Calu3 (cell line): Measurements from ENCODE around the gene TRIM52. TPM values are rescaled to one million over a fixed set of nuclear protein-coding genes. Genes with fewer than 3 reads are reported as not detected.
"Not testable (repeated sequence)": the region's sequence is repeated elsewhere in the genome, so short reads cannot be mapped to it uniquely, and the experiment has no call there.

Experiments used
- BruUV-seq: library from RNA; stranded (reverse); fragments of 400-500 nt; replicated peaks from 2 replicates; lab custom pipeline; 2021; lab: Mats Ljungman, UMichigan
- CTCF ChIA-PET: fragments of 300-600 bp; sonication (Branson Sonifier 250); formaldehyde crosslinking; loops from one replicate; lab custom pipeline; 2022; ENCODE audit warnings: antibody characterized with exemption; lab: Charles Lee
- DNase-seq: peaks from one replicate; pipeline ENCODE4 v3.0.0; 2022
- H3K27ac Mint-ChIP-seq: one replicate; pipeline ENCODE4 v1.8.0; 2022; ENCODE audit warnings: mixed read lengths; ENCODE audit not compliant: unreplicated experiment
- H3K27me3 Mint-ChIP-seq: one replicate; pipeline ENCODE4 v1.8.0; 2022; ENCODE audit warnings: mixed read lengths; ENCODE audit not compliant: unreplicated experiment
- H3K36me3 Mint-ChIP-seq: one replicate; pipeline ENCODE4 v1.8.0; 2022; ENCODE audit warnings: mild to moderate bottlenecking, moderate library complexity, mixed read lengths; ENCODE audit not compliant: insufficient read depth, unreplicated experiment
- H3K4me1 Mint-ChIP-seq: one replicate; pipeline ENCODE4 v1.8.0; 2022; ENCODE audit warnings: mild to moderate bottlenecking, low read depth, mixed read lengths; ENCODE audit not compliant: unreplicated experiment
- H3K4me3 Mint-ChIP-seq: one replicate; pipeline ENCODE4 v1.8.0; 2022; ENCODE audit warnings: mild to moderate bottlenecking, low read depth, moderate library complexity, mixed read lengths; ENCODE audit not compliant: unreplicated experiment
- H3K9me3 Mint-ChIP-seq: one replicate; pipeline ENCODE4 v1.8.0; 2022; ENCODE audit warnings: low read depth, mixed read lengths; ENCODE audit not compliant: unreplicated experiment
- intact Hi-C: fragments of 100-400 bp; cut with micrococcal nuclease; formaldehyde crosslinking; loops from one replicate; pipeline ENCODE4 v1.10.0; 2022; ENCODE audit not compliant: unreplicated experiment
- total RNA-seq: library from RNA; stranded (reverse); gene quantifications from 2 replicates; pipeline ENCODE4 v1.2.3, GENCODE V29; 2022
- TF ChIP-seq, protein P1 (sequence below): fragments of 200-600 bp; IDR thresholded peaks from one replicate; pipeline ENCODE4 v1.8.0; 2022; ENCODE audit warnings: antibody characterized with exemption; ENCODE audit not compliant: unreplicated experiment

Gene TRIM52
- total RNA-seq, 1 experiment from 2014 or later = 14.8 TPM

DNA sequence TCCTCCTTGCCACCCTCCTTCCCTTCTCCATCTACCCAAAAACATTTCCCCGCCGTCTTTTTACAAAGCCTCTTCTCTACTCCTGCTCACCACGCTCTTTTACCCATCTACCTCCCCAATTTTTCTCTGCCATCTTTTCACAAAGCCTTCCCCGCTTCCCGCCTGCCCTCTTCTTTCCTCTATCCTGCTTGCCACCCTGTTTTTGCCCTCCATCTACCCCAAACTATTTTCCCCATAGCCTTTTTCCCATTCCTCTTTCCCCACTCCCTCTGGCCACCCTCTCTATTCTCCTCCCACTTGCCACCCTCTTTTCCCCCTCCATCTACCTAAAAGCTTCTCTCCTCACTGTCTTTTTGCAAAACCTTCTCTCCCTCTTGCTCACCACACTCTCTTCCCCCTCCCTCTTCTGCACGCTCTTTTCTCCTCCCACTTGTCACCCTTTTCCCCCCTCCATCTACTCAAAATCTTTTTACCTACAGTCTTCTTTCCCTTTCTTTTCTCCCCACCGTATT, 19.4 kb upstream of the TRIM52 start:
- Mint-ChIP-seq H3K27ac (no peak overlapping the region), H3K4me3 (no peak overlapping the region), H3K36me3 (no peaks in the 10 kb centered on the region), H3K4me1 (no peaks in the 10 kb centered on the region), H3K9me3 (no peaks in the 10 kb centered on the region), H3K27me3 (no peaks in the 10 kb centered on the region)
- BruUV-seq = no TSS peak
- TF ChIP-seq, protein P1, sequence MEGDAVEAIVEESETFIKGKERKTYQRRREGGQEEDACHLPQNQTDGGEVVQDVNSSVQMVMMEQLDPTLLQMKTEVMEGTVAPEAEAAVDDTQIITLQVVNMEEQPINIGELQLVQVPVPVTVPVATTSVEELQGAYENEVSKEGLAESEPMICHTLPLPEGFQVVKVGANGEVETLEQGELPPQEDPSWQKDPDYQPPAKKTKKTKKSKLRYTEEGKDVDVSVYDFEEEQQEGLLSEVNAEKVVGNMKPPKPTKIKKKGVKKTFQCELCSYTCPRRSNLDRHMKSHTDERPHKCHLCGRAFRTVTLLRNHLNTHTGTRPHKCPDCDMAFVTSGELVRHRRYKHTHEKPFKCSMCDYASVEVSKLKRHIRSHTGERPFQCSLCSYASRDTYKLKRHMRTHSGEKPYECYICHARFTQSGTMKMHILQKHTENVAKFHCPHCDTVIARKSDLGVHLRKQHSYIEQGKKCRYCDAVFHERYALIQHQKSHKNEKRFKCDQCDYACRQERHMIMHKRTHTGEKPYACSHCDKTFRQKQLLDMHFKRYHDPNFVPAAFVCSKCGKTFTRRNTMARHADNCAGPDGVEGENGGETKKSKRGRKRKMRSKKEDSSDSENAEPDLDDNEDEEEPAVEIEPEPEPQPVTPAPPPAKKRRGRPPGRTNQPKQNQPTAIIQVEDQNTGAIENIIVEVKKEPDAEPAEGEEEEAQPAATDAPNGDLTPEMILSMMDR = no peak
- CTCF ChIA-PET = no interaction called here
- intact Hi-C loops = no loop called here
- DNase-seq = no peak

DNA sequence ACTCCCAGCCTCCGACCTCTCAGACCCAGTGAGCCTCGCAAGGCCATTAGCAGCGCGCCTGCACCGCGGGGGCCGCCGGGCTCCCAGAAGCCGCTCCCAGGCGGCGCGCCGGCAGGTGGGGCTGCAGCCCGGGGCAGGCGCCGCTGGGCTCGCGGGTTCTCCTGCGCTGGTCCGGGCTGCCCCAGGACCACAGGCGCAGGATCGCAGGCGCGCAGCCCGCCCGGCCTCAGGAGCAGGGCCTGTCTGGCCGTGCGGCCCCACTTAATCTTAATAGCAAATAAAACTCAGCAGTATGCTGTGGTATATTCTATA, 12.4 kb upstream of the TRIM52 start:
- H3K36me3 Mint-ChIP-seq, H3K27me3 Mint-ChIP-seq, intact Hi-C loops, H3K4me3 Mint-ChIP-seq, H3K4me1 Mint-ChIP-seq, H3K27ac Mint-ChIP-seq, BruUV-seq, H3K9me3 Mint-ChIP-seq: not testable (repeated sequence)
- peak; percentile 71 for DNase-seq
- TF ChIP-seq, protein P1 = peak; percentile 56
- CTCF ChIA-PET = interaction anchor here (0.6 kb wide), 1 partner anchor 36 kb away, joined by 4 read pairs; no protein-coding TSS in a partner anchor

DNA sequence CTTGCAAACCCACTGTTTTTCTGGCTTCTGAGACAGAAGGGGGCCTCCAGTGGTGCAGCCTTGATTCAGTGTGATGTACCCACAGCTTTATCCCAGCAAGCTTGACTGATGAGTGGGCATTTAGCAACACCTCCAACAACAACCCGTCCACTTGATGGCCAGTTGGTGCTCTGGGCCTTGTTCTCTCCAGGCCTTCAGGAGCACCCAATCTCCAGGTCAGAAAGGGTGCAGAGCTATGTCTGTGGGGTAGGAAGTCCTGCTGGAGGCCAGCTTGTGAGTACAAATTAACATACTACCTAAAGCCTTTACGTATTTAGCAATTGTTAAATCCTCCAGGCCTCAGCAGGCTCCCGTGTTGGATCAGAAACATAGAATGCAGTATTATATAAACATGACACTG, 10.1 kb upstream of the TRIM52 start:
- no peaks in the 10 kb centered on the region for H3K36me3 Mint-ChIP-seq
- H3K27ac Mint-ChIP-seq = no peak overlapping the region
- peaks cover 14% of the 10 kb centered on the region for H3K4me1 Mint-ChIP-seq
- BruUV-seq = no TSS peak
- H3K4me3 Mint-ChIP-seq = no peak overlapping the region
- CTCF ChIA-PET = no interaction called here
- H3K9me3 Mint-ChIP-seq = no peaks in the 10 kb centered on the region
- TF ChIP-seq, protein P1 = no peak
- DNase-seq = no peak
- no peaks in the 10 kb centered on the region for H3K27me3 Mint-ChIP-seq
- intact Hi-C loops = no loop called here

DNA sequence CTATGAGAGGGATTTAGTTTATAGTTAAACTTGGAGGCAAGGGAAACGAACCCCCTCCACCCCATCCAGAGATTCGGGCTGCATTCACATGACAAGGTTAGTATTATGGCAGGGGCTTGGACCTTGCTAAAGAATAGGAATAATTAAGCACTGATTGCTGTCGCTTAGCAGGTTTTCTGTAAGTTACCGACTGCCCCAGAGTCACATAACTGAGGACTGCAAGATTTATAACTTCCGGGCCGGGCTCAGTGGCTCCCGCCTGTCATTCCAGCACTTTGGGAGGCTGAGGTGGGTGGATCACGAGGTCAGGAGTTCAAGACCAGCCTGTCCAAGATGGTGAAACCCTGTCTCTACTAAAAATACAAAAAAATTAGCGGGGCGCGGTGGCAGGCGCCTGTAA, 7.0 kb upstream of the TRIM52 start:
- DNase-seq, H3K27me3 Mint-ChIP-seq, intact Hi-C loops, H3K27ac Mint-ChIP-seq, H3K9me3 Mint-ChIP-seq, H3K4me3 Mint-ChIP-seq, BruUV-seq, CTCF ChIA-PET, H3K36me3 Mint-ChIP-seq: not testable (repeated sequence)
- peaks cover 14% of the 10 kb centered on the region for H3K4me1 Mint-ChIP-seq

DNA sequence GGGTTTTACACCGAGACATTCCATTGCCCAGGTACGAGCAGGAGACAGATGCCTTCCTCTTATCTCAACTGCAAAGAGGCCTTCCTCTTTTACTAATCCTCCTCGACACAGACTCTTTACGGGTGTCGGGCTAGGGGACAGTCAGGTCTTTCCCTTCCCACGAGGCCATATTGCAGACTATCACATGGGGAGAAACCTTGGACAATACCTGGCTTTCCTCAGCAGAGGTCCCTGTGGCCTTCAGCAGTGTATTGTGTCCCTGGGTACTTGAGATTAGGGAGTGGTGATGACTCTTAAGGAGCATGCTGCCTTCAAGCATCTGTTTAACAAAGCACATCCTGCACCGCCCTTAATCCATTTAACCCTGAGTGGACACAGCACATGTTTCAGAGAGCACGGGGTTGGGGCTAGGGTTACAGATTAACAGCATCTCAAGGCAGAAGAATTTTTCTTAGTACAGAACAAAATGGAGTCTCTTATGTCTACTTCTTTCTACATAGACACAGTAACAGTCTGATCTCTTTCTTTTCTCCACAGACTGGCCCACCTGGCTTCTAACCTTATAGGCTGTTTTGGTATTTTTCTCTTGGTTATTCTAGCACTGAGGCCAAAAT, 6.5 kb upstream of the TRIM52 start:
- intact Hi-C loops, H3K4me3 Mint-ChIP-seq, CTCF ChIA-PET, H3K27ac Mint-ChIP-seq, H3K27me3 Mint-ChIP-seq, H3K9me3 Mint-ChIP-seq, BruUV-seq: not testable (repeated sequence)
- DNase-seq = peak; percentile 34
- Mint-ChIP-seq H3K36me3 (peaks cover 10% of the 10 kb centered on the region), H3K4me1 (peaks cover 14% of the 10 kb centered on the region)
